ENCODE data around the gene TFEB.

The TFEB gene

DNA sequence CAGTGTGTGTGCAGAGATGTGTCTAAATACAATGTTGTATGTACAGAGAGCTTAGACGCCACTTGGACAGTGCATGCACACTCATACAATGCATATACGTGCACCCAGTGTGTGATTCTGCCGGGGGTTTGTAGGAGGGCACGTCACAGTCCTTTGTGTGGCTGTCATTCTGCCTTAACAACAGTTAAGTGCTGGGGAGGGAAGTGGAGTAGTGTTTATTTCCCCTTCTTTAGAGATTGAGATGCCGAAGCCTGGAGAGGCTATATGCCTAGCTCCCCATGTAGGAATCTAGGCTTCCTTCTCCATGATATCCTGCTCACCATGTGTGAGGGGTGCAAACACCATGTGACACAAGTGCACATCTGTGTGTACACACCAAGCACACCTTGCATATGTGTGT lies 59.0 kb downstream of the TFEB start:
- TF ChIP-seq, protein P1, sequence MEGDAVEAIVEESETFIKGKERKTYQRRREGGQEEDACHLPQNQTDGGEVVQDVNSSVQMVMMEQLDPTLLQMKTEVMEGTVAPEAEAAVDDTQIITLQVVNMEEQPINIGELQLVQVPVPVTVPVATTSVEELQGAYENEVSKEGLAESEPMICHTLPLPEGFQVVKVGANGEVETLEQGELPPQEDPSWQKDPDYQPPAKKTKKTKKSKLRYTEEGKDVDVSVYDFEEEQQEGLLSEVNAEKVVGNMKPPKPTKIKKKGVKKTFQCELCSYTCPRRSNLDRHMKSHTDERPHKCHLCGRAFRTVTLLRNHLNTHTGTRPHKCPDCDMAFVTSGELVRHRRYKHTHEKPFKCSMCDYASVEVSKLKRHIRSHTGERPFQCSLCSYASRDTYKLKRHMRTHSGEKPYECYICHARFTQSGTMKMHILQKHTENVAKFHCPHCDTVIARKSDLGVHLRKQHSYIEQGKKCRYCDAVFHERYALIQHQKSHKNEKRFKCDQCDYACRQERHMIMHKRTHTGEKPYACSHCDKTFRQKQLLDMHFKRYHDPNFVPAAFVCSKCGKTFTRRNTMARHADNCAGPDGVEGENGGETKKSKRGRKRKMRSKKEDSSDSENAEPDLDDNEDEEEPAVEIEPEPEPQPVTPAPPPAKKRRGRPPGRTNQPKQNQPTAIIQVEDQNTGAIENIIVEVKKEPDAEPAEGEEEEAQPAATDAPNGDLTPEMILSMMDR (IDR thresholded peaks at IDR 0.05) = no peak

DNA sequence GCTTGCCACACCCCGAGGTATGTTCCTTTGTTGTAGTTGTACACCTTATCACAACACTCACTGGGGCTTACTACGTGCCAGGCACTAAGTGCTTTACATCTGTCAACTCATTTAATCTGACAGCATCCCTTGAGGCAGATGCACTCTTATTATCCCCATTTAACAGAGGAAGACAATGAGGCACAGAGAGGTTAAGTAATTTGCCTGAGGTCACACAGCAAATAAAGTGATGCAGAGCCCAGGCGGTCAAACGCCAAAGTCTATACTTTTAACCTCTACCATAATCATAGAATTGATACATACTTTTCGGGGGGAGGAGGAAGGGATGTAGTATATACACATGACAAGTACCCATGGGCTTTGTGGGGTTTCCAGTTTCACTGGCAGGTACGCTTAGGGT lies 59.4 kb downstream of the TFEB start:
- TF ChIP-seq, protein P1 (IDR thresholded peaks at IDR 0.05) = no peak

DNA sequence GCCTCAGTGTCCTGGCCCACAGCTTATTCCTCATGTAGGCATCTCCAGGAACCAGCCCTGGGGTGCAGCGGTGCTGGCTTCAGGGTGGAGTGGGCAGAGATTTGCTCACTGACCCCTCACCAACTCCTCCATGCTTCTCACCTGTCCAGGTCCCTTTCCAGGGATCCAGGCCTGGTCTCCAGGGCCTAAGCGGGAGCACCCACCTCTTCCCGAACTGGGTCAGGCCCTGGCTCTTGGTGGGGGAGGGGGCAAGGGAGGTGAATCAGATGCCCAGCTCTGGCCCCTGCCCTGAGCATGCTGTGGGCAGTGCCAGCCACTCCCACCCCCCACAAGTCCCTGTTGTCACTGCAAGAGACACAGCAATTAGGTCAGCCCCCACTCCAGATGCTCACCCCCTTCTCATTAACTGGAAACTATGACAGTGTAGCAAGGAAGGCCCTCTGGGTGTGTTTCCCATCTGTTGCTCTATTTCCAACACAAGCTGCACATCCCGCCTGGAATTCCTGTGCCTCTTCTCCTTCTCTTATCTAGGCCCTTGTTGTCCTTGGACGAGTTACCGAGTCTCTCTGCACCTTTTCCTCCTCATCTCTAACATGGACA lies 60.1 kb downstream of the TFEB start:
- TF ChIP-seq, protein P1 (IDR thresholded peaks at IDR 0.05) = no peak

DNA sequence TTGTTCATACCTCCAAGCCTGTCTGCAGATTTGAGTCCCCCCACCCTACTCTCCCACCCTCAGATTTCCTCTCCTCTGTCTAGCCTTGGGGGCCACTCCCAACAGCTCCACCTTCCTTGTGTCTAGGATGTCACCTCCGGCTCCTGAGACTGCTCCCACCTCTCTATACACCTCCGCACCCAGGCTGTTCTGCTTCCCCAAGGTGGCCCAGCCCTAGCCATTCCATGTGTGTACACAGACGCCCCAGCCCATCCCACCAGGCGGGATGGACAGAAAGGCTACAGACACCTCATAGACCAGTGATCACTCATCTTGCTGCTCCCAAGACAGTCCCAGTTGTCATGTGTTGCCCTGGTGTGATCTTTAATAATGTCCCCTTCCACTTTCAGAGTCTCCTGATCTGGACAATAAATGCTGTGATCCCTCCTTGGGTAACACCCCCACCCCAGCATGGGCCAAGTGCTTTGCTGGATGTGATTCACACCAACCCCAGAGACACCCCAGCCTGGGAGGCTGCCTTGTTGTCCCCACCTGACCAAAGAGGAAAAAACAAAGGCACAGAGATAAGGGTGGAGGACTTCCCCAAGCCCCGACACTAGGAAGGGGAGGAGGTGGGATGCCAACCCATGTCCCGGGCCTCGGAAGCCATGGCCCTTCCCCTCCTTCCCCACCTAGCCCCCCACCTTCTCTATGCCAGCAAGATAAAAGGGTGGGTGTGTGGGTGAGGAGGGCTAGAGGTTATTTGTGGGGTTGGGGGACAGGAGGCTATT lies 61.0 kb downstream of the TFEB start:
- TF ChIP-seq, protein P1 (IDR thresholded peaks at IDR 0.05) = no peak

DNA sequence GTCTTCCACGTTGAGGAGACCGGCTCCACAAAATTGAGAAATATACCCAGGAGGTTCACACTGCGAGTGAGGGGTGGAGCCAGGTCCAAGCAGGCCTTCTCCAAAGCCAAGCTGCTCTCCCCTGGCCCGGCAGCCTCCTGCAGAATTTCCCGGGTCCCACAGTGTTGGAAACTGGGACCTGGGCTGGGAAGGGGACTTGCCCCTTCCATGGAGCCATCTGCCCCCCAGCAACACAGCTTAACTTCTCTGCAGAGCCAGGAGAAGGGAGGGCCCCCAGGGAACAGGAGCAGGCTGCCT lies 61.8 kb downstream of the TFEB start:
- TF ChIP-seq, protein P1 (IDR thresholded peaks at IDR 0.05) = no peak

DNA sequence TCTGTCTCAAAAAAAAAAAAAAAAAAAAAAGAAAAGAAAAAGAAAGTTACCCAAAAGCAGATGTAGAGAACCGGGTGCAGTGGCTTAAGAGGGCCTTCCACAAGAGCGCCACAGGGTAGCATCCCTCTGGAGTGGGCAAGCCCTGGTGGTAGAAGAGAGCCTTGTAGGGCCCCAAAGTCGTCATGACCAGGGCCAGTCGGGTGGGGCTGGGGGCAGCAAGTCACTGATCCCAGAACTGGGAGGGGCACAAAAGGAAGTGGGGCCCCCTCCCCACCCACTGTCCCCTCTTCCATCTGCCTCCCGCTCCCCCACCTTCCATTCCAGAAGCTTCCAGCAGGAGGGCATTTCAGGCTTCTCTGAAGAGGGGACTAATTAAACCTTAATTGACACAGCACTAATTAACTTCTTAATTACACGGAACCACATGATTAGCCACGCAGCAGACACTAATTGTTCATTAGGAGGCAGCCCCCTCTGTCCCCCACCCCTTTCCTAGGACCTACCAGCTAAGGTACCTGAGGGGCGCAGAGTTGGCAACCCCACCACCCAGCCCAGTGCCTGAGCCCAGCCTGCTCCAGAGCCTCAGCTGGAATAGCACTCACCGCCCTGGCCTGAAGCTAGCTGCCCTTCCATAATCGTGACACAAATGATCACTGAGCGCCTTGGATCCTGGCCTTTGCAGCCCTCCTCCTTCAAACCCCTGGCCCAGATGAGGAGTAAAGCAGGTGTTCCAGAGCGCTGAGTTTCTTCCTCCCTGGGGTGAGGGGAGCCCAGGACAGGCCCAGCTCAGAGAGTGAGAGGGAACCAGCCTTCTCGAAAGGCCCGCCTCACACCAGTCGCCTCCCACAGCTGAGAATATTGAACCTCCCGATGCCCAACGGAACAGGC lies 62.3 kb downstream of the TFEB start:
- TF ChIP-seq, protein P1 (IDR thresholded peaks at IDR 0.05) = no peak

DNA sequence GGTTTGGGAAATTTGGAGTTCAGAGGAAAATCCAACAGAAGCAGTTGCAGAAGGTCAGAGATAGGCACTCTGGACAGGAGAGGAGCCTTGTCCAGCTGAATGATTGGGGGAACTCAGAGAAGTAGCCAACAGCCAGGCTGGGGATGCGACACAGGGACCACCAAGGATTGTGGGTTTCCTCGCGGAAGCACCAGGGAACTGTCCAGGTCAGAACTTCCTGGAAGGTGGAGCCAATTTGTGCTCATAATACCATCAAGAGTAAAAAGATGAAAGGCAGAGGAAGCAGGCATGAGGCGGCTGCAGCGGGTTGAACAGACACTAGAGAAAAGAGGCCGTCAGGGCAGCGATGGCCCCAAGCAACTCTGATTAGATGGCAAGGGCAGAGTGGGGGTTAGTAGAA lies 63.4 kb downstream of the TFEB start:
- TF ChIP-seq, protein P1 (IDR thresholded peaks at IDR 0.05) = no peak

All from LNCAP (cell line).